GM23248 (cell line): Measurements from ENCODE around the gene CDC42EP4.

ENCODE experiments used
- EZH2 ChIP-seq: fragments of 200-600 bp; sonication (generic); IDR thresholded peaks from 2 replicates; pipeline ENCODE4 v1.6.1; 2018; ENCODE audit warnings: antibody characterized with exemption, mild to moderate bottlenecking; ENCODE audit not compliant: insufficient read depth, poor library complexity, severe bottlenecking
- EZH2phosphoT487 ChIP-seq: fragments of 200-600 bp; sonication (generic); IDR thresholded peaks from 2 replicates; pipeline ENCODE4 v1.6.1; 2018; ENCODE audit warnings: antibody characterized with exemption, moderate library complexity, mild to moderate bottlenecking, low read depth; ENCODE audit not compliant: insufficient read depth

GRCh38 chr17:73342541-73343167, 30.9 kb upstream of the CDC42EP4 start:
- no peak for TF ChIP-seq EZH2
- TF ChIP-seq EZH2phosphoT487, result no peak
